Articular chondrocyte of knee joint (primary cell): ENCODE data around the gene WASF2. TPM values are rescaled to one million over a fixed set of nuclear protein-coding genes. Genes with fewer than 3 reads are reported as not detected.

Experiments used
- total RNA-seq: library from RNA; depleted of rRNA; stranded (reverse); fragments of >200 nt; gene quantifications from 2 replicates; pipeline ENCODE4 v1.2.3, GENCODE V29; 2012

The WASF2 gene, protein sequence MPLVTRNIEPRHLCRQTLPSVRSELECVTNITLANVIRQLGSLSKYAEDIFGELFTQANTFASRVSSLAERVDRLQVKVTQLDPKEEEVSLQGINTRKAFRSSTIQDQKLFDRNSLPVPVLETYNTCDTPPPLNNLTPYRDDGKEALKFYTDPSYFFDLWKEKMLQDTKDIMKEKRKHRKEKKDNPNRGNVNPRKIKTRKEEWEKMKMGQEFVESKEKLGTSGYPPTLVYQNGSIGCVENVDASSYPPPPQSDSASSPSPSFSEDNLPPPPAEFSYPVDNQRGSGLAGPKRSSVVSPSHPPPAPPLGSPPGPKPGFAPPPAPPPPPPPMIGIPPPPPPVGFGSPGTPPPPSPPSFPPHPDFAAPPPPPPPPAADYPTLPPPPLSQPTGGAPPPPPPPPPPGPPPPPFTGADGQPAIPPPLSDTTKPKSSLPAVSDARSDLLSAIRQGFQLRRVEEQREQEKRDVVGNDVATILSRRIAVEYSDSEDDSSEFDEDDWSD
- total RNA-seq, result 28.6 and 30.1 TPM in 2 replicates

DNA sequence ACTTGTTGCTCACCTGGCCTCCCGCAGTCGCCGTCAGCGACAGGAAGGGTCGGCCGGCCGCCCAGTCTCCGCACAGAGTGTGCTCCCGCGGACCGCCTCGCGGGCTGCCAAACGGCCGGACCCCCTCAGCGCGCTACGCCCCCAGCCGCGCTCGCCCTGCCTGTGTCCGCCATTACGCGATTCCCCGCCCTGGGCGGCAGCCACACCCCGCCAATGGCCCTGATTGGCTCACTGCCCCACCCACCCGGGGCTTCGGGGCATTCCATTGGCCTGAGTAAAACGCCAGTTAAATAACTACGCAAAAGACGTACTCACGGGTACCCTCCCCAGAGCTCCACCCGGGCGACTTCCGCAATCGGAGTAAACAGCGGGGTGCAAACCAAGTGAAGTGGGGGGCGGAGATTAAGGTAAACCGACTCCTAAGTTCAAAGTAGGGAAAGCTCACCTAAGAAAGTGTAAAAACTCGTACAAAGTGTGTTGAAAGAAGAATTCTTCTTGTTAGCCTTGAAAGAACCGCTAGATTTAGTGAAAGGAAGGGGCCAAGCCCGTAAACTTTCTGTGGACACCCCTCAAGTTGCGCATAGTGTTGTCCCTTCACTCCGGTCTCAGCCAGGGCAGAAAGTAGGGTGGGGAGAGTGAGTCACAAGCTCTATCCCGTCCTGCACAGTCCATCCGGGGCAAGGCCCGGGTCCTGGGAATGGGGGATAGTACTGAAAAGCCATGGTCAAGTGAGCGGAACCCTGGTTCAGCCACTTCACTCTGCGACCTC is at the start of gene WASF2:
WASF2 (minus strand) TSS at position 195 of the 769 bp plus-strand sequence. CDS start 61,277 bp downstream, outside the sequence.

DNA sequence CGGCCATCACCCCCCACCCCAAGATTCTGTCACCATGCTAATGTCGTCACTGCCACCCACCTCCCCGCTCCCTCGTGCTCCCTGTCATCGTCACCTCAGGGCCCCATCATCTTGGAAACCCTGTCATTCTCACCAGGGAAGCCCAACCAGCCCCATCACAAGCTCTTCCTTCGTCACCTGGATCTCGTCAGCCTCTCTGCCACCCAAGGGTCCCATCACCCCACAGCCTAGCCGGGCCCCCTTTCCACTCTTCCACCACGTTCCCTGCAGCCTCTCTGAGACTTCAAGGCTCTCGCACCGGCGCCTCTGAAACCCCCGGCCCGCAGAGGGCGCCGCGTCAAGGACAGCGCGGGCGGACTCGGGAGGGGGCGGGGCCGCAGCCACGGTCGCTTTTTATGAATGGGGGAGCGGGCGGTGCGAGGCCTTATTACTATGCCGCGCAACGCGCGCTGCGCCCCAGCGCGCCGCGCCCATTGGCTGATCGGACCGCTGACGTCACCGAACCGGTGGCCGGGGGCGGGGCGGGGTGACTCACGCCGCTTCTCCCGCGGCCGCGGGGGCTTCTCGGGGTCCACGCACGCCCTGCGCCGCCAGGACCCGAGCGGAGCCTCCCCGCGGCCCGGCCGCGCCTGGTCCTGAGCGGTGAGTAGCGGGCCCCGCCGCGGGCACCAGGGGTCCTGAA is 97.7 kb downstream of the WASF2 start, which contains the start of gene GPR3:
GPR3 (plus strand) TSS at position 527 of the 682 bp plus-strand sequence. CDS start 1,177 bp downstream, outside the sequence.

DNA sequence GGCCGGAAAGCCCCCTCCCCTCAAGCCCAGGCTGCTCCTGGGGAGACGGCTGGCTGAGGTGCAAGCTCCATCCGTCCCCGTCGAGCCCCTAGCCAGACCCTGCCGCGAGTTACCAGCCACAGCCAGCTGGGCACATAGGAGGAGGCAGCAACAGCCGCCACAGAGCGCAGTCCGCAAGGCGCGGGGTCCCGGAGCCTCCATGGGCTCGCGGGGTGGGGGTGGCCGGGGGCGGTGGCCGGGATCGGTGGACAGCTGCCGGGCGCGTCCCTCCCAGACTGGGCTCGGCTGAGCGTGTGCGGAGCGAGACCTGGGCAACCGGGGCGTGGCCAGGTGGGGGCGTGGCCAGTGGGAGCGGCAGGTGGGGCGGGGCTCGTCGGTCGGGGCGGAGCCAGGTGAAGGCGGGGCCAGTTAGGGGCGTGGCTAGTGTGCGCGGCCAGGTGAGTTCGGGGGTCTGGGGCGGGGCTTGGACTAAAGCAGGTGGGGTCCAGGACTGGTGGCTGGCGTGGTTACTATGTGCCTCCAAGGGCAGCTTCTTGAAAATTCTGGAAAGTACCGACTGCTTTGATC is 106.8 kb downstream of the WASF2 start, which contains the start of gene CD164L2:
CD164L2 (minus strand) TSS at position 295 of the 567 bp plus-strand sequence; CDS start at position 201, 94 bp downstream.

DNA sequence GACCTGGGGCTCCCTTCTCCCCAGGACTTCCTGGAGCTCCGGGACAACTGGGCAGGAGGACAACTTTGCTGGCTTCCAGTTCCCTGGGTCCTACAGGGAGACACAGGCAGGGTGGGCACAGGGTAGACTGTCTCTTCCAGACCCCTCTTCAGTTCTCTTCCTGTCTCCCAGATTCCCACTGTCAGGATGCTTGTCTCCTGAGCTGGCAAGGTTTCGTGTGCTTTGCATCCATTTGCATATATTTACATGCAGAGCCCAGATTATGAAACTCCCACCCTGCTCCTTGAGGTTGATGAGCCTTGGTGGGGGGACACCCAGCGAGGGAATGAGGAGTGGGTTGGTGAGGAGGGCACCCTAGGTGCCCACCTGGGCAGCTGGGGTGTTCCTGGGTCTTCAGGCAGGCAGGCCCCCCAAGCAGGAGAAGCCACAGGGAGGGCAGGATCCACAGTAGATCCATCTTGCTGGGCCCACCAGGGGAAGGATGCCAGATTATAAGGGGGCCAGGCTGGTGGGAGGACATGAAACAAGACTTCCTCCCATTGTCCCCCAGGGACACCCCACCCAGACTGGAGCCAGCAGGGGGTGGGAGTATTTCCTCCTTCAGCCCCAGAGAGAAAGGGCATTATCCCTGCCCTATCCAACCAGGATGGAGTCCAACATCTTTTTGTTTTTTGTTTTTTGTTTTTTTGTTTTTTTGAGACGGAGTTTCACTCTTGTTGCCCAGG is 115.4 kb downstream of the WASF2 start, which contains the start of gene FCN3:
FCN3 (minus strand) TSS at position 463 of the 725 bp plus-strand sequence; CDS start at position 457, 6 bp downstream.

DNA sequence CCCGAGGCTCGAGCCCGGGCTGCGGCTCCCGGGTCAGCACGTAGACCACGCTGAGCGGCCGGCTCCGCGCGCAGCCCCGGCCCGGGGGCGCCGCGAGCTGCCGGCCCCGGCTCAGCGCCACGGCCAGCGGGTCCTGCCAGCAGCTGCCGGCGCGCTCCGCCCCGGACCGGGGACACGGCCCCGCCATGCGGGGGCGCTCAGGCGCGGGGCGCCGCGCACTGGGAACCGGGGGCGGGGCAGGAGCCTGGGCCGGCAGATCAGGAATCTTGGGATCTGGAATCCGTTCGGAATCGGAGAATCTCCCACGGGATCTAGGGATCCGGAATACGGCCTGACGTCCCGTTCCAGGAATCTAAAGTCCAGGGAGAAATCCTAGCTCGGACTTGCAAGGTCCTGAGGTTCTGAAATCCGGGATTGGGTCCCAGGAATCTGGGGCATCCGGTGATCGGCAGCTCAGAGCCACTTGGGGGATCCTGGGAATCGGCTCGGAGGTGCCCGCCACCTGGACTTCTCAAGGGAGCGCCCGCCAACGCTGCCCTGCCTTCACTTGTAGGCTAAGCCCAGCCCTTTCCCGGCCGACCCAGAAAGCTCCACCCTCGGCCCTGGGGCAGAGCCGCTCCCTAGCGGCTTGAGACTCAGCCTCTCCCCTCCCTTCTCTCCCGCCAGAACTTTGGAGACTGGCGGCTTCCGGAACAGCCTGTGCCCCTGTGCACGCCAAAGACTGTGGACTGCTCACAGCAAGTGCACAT is 123.4 kb downstream of the WASF2 start, which contains the start of gene MAP3K6:
MAP3K6 (minus strand) TSS at position 551 of the 749 bp plus-strand sequence; CDS start at position 187, 364 bp downstream.

Other genes starting within 250 kb of the WASF2 start
- 26.3 and 27.8 TPM in 2 replicates for gene TMEM222, start 168.0 kb downstream of the WASF2 start, total RNA-seq
- 0.13 and 0.22 TPM in 2 replicates for gene SYTL1, start 148.1 kb downstream of the WASF2 start, total RNA-seq
- 23.0 and 27.0 TPM in 2 replicates for gene MAP3K6, start 123.2 kb downstream of the WASF2 start, total RNA-seq
- gene FCN3, start 115.3 kb downstream of the WASF2 start, total RNA-seq, result not detected in 2 replicates
- not detected in 2 replicates for gene CD164L2, start 106.8 kb downstream of the WASF2 start, total RNA-seq
- under 0.01 and 0.11 TPM in 2 replicates for gene GPR3, start 97.5 kb downstream of the WASF2 start, total RNA-seq
- 14.0 and 14.3 TPM in 2 replicates for gene AHDC1, start 114.0 kb upstream of the WASF2 start, total RNA-seq
- gene FGR, start 145.0 kb upstream of the WASF2 start, total RNA-seq, result 0.13 TPM in 1 of 2 replicates, not detected in the other
- gene IFI6, start 182.0 kb upstream of the WASF2 start, total RNA-seq, result 47.0 and 320 TPM in 2 replicates
- gene FAM76A, start 235.8 kb upstream of the WASF2 start, total RNA-seq, result 19.9 and 23.4 TPM in 2 replicates